Stimulated activated CD4-positive, alpha-beta T cell treated with anti-CD3 and anti-CD28 coated beads, Interleukin-12 subunit alpha, Interleukin-12 subunit beta, amount 100 ng/mL, for 48 hours (primary cell): ENCODE results near the gene ASB7.
"Not testable (repeated sequence)": the region's sequence is repeated elsewhere in the genome, so short reads cannot be mapped to it uniquely, and the experiment has no call there.

Source experiments
- DNase-seq, 3 donors: peaks; one replicate each; pipeline ENCODE4 v3.0.0-alpha.2; 2020; ENCODE audit warnings: low read depth in 2 of 3, low spot score in 1 of 3

ASB7 gene

DNA sequence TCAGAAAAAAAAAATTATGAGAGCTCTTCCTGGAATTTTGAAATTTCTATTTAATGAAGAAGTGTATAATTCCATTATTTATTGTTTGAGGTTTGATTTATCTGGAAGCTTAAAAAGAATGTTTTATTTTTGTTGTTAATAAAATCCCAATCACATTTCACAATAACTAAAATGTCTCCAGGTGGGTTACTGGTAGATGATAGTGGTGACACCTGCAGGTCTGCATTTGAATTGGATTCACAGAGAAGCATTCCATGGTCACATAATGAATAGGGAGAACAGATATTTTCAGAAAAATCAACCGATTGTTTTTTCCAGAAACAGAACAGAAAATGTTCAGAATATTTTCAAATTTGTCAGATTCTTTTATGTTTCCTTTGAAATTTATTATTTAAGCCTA is 48.3 kb downstream of the ASB7 start:
- no peak for DNase-seq

DNA sequence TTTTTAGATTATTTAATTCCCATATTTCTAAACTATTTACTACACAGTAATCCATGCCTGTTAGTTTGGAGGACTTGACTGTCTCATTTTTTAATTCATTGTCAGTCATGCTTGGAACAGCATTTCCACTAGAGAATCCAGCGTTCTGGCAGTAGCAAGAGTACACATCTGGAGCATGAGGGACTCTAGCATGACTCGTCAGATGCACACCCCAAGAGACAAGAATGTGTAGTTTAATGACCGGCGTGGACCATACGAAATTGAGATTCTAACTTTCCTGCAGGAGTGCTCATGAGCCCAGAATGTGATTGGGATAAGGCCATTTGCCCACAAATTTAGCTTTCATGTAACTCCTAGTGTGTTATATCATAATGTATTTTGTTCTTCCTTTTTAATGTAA is 48.9 kb downstream of the ASB7 start:
- DNase-seq, result no peak

DNA sequence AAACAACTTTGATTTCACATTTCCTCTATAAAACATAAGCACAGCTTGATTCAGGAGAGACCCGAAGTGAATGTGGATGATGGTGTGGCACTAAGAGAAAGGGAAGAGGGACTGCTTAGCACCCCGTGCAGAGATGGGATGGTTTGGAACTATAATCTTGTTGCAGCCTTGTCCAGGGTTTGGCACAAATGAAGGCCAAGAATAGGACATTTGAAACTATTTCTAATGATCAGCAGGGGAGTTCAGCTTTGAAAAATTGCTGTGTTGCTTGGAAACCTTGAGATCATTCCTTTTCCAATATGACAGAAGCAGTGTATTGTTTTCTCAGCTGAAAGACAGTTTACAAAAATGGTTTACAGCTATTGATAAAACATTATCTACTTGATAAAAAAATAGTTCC is 49.7 kb downstream of the ASB7 start:
- DNase-seq, result no peak

DNA sequence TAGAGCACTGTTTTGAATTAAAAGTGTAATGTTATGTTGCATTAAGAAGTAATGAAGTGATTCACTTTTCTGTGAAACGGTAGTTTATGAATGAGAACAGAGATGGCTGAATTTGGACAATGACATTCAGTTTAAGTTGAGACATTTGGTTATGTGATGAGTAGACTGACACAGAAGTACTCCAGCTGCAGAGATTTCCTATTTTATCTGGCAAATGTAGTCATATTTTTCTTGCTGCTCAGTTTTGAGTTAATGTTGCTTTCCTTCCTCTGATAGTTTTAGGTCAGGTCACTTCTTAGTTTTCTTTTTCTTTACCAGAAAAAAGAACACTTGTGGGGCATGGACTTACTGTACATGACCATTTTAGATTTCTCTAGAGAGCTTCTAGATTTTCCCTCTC is 51.2 kb downstream of the ASB7 start:
- no peak for DNase-seq

GRCh38 chr15:100658895-100659294 is 56.5 kb downstream of the ASB7 start:
- DNase-seq, result no peak

GRCh38 chr15:100661156-100661555 is 58.8 kb downstream of the ASB7 start:
- no peak for DNase-seq

DNA sequence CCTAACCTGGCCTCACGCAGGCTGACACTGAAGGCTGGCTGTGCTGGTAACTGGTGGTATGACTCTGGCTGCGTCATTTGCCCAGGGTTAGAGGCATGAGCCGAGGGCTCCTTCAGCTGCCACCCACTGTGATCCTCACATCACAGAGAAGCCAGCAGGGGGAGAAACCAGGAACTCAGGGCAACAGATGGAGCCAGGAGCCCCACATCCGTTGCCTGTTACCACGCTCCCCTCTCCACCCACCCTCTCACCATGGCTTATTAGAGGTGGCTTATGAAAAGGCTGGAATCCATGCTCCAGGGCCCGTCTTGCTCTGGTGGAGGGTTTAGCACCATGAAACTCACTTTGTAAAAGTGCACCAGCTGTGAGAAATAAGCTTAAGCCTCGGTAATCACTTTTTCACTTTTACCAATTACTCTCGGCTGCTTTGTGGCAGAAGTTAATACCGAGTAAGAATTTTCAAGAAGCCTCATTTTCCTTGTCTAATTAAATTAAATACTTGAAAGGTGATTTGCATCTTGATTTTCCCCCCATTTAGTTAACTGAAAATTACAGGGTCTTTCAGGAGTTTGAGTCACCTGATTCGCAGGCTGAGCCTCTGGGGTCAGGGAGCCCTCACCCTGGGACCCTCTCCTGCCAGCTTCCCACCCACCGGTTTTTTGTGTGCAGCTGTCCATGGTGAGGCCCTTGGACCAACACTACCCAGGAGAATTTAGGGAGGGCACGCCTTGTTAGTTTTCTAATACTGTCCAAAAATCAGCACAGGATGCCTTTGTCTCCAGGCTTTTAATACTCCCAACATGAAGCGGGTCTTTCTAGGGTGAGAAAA is 60.9 kb downstream of the ASB7 start:
- DNase-seq, result no peak

- DNase-seq, result no peak
These were observed 61.5 kb downstream of the ASB7 start for GRCh38 chr15:100663915-100664281.

GRCh38 chr15:100665570-100665969 is 63.2 kb downstream of the ASB7 start:
- DNase-seq, result no peak

DNA sequence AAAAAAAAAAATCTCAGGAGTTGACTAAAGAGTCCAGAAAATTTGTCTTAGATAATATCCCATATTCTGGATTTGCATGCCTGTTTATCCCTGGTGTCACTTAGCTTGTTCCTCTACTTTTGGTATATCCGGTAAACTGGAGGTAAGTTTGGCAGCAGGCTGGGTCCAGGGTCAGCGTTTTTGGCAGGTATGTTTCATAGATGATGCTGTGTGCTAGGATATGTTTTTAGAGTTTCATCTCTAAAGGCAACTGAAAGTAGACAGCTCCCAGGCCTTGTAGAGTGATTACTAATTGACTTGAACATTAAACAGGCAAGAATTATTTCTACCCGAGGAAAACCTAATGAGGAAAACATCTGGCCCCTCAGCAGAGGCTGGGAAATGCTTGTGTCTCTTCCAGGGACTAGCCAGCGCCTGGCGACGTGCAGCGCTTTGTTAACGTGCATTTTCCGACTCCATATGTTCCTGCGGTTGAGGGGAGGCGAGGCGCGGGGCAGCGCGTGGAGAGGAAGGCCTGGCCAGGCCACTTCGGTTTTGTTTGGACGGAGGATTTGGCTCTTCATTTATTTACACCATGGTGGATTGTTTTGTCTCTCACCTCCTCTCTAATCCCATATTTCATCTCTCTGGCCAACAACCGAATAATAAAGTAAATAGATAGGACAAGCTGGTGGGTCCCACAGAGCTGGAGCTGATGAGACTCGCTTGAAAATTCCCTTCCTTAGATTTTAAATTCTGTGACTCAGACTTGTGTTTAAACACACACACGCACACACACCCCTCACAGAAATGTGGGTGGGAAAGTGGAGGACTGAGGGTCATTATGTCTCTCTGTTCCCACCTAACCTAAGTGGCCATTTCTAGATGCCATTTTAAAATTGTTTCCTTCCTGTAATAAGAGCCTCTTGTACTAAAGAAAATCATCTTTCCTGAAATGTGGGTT is 65.3 kb downstream of the ASB7 start:
- DNase-seq, result no peak

GRCh38 chr15:100668348-100668745 is 66.0 kb downstream of the ASB7 start:
- DNase-seq, result no peak

DNA sequence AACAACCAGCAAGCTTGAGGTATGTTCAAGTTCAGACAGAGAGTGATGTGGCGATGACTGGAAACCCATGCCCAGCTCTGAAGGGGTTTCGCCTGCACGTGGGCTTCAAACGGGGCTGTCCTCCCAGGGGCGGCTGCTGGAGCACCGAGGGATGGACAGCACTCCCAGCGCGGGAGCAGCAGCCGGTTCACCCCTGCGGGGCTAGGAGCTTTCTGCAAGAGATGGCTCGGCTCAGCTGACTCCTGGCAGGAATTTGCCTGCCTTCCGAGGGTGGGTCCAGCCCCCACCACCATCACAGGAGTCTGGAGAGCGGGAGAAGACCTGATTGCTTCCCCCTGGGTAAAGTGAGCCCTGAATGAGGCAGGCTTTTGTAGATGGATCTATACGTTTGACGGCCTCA is 66.9 kb downstream of the ASB7 start:
- DNase-seq, result no peak

GRCh38 chr15:100670505-100671021 is 68.2 kb downstream of the ASB7 start:
- DNase-seq, result no peak

DNA sequence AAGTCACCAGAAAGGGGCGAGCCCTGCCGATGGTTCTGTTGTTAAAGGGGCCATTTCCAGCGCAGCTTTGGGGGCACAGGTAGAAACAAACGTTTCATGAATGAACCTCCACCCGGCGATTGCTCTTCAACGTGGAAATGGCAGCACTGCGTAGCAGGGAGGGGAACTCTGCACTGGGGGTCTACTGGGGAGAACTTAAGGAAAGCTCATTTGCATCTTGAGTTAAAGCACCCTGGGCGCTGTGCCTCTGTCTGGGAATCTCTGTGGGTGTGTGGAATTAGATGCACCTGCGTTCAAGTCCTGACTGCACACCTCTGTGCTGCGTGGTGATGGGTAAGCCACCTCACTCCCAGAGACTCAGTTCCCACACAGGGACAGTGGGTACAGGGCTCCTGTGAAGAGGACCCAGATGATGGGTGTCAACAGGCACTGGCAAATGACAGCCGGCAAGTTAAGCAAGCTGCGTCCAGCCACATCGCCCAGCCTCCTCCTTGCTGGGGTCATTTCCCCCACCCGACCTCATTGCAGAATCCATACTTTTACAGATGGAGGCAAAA is 68.8 kb downstream of the ASB7 start:
- DNase-seq, result no peak

DNA sequence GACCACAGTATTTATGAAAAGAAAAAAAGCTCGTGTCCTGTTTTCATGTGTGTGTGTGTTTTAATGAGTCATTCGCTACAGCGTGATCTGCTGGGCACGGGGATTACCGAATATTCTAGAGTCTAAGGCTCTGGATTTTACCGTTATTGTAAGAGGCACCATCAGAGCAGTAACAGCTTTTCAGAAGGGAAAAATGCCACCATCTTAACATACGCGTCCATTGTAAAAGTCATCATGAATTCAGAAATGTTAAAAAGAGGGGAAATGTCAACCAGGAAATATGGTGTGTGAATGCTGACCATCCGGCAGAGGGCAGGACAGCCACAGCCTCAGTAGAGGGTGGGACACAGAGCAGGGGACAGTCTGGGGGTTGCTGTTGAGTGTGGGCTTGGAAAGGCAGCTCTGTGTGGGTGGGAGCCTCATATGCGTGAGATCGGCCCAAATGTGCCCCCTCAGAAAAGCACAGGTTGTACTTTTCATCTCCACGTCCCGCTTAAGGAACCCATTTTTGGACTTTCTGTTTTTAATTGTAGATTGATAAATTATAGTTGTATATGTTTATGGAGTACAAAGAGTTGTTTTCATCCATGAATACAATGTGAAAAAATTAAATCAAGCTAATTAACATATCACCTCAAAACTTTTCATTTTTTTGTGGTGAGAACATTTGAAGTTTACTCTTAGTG is 69.6 kb downstream of the ASB7 start:
- no peak for DNase-seq

GRCh38 chr15:100672959-100673358 is 70.6 kb downstream of the ASB7 start:
- no peak for DNase-seq

DNA sequence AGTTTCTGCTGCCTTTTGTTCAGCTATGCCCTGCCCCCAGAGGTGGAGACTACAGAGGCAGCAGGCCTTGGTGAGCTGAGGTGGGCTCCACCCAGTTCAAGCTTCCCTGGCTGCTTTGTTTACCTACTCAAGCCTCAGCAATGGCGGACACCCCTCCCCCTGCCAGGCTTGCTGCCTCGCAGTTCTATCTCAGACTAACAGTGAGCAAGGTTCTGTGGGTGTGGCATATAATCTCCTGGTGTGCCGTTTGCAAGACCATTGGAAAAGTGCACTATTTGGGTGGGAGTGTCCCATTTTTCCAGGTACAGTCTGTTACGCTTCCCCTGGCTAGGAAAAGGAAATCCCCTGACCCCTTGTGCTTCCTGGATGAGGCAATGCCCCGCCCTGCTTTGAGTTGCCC is 76.8 kb downstream of the ASB7 start:
- DNase-seq, result not testable (repeated sequence)

DNA sequence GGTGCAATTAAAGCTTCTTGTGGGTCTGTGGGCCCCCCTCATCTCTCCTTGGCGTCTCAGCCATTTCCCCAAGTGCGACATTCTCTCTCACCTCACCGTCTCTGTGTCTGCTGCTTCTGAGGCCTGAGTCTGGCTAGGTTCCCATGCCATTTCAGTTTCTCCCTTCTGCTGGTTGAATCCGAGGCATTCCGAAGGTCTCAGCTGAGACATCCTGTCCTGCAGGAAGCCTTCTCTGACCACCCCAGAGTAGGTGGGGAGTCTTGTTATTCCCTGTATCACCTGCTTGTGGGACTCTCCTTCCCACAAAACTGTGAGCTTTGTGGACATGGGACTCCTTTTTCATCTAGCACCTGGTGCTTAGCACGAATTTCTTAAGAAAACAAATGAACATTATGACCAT is 78.3 kb downstream of the ASB7 start:
- DNase-seq, result no peak

DNA sequence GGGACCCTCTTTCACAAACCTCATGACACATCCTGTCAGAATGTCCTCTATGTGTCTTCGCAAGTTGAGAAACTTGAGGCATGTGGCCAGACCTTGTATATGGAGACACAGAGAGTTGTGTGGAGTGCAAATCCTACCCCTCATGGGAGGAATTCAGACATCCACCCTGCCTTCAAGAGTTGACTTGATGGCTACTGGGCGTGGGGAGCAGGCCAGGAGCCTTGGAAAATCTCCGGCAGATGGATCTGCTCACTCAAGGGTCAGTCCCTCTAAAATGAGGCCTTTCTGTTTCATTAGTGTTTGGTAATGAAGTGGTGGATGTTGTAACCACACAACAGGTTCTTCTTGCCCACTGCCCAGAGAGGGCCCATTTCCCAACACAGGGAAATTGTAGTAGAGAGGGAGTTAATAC is 79.0 kb downstream of the ASB7 start:
- no peak for DNase-seq

DNA sequence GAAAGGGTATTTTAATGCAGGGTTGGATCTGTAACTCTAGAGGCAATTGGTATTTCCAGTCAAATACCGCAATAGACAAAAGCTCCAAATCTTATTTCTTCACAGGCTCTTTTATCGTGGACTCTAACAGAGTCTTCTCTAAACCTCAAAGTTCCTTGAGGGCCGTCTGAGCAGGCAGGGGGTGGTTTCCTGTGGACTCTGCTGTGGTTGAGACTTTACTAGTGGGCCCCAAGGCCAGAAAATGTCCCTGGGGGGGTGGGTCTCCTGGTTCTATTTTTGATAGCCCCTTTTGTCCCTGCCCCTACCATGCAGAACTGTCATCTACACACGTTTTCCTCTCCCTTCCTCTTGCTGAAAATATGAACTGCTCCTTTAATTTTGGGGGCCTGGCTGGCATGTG is 80.1 kb downstream of the ASB7 start:
- DNase-seq, result no peak

DNA sequence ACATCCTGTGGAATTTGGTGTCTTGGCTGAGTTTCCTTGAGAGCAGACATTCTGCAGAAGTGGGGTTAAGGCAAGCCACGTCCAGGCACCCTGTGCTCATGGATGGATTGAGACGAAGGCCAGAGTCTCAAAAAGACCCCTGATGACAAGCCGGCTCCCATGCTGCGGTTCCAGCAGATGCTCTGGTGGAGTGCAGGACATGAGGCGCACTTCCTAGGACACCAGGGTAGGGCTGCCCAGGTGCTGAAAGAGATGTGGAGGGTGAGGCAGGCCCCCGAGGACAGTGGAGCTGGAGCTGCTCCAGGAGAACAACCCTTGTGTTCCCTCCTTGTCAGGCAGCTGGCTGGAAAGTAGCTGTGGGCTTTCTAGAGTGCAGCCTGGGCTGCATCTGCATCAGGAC is 81.0 kb downstream of the ASB7 start:
- DNase-seq, result no peak
